Astrocyte (in vitro differentiated cells and primary cell): Measurements from ENCODE around the gene NEK9. TPM values are rescaled to one million over a fixed set of nuclear protein-coding genes. Genes with fewer than 3 reads are reported as not detected.

Source experiments
- DNase-seq: peaks from one replicate; pipeline ENCODE4 v3.0.0-alpha.2; 2010; ENCODE audit warnings: low read depth
- FAIRE-seq: peaks from 2 replicates; lab custom pipeline; 2011; peaks lifted over from hg19 to GRCh38; lab: Jason Lieb, UNC
- H2AFZ ChIP-seq: 2 replicates; pipeline ENCODE4 v1.6.0; 2012; ENCODE audit warnings: low read depth, low read length, inconsistent platforms
- H3K27ac ChIP-seq: 2 replicates; pipeline ENCODE4 v1.5.1; 2011; ENCODE audit warnings: low read depth, low read length, inconsistent platforms
- H3K27me3 ChIP-seq: 2 replicates; pipeline ENCODE4 v1.6.0; 2011; ENCODE audit warnings: low read length, inconsistent platforms; ENCODE audit not compliant: insufficient read depth
- H3K36me3 ChIP-seq: 2 replicates; pipeline ENCODE4 v1.5.1; 2011; ENCODE audit warnings: low read length, inconsistent platforms; ENCODE audit not compliant: insufficient read depth
- H3K4me1 ChIP-seq: 2 replicates; pipeline ENCODE4 v1.5.1; 2011; ENCODE audit warnings: low read length, inconsistent platforms; ENCODE audit not compliant: insufficient read depth
- H3K4me2 ChIP-seq: 2 replicates; pipeline ENCODE4 v1.6.0; 2012; ENCODE audit warnings: low read length, inconsistent platforms
- H3K4me3 ChIP-seq: 2 replicates; pipeline ENCODE4 v1.5.1; 2011; ENCODE audit warnings: low read depth, mild to moderate bottlenecking, low read length, inconsistent platforms; ENCODE audit not compliant: insufficient read depth
- H3K79me2 ChIP-seq: 2 replicates; pipeline ENCODE4 v1.6.0; 2012; ENCODE audit warnings: mild to moderate bottlenecking, low read length, inconsistent platforms; ENCODE audit not compliant: insufficient read depth
- H3K9ac ChIP-seq: 2 replicates; pipeline ENCODE4 v1.6.0; 2012; ENCODE audit warnings: mild to moderate bottlenecking, low read length, inconsistent platforms
- H3K9me3 ChIP-seq: 2 replicates; pipeline ENCODE4 v1.5.1; 2012; ENCODE audit warnings: low read depth, mild to moderate bottlenecking, low read length, inconsistent platforms; ENCODE audit not compliant: insufficient read depth
- H4K20me1 ChIP-seq: 2 replicates; pipeline ENCODE4 v1.6.0; 2012; ENCODE audit warnings: low read length, inconsistent platforms; ENCODE audit not compliant: insufficient read depth
- H3K27ac Mint-ChIP-seq: one replicate; pipeline ENCODE4 v1.8.0; 2021; ENCODE audit warnings: mild to moderate bottlenecking, mixed read lengths; ENCODE audit not compliant: unreplicated experiment
- H3K27me3 Mint-ChIP-seq: one replicate; pipeline ENCODE4 v1.8.0; 2021; ENCODE audit warnings: low read depth, mixed read lengths; ENCODE audit not compliant: unreplicated experiment
- H3K36me3 Mint-ChIP-seq: one replicate; pipeline ENCODE4 v1.8.0; 2021; ENCODE audit warnings: low read depth, mixed read lengths; ENCODE audit not compliant: unreplicated experiment
- H3K4me1 Mint-ChIP-seq: one replicate; pipeline ENCODE4 v1.8.0; 2021; ENCODE audit warnings: low read depth, mixed read lengths; ENCODE audit not compliant: unreplicated experiment
- H3K4me3 Mint-ChIP-seq: one replicate; pipeline ENCODE4 v1.8.0; 2021; ENCODE audit warnings: mild to moderate bottlenecking, moderate library complexity, mixed read lengths; ENCODE audit not compliant: unreplicated experiment
- H3K9me3 Mint-ChIP-seq: one replicate; pipeline ENCODE4 v1.8.0; 2021; ENCODE audit warnings: mild to moderate bottlenecking, mixed read lengths; ENCODE audit not compliant: unreplicated experiment
- EZH2 ChIP-seq: IDR thresholded peaks from 2 replicates; pipeline ENCODE4 v1.6.1; 2012; ENCODE audit warnings: mild to moderate bottlenecking, low read length, inconsistent platforms; ENCODE audit not compliant: insufficient read depth
- total RNA-seq: library from RNA; stranded (reverse); gene quantifications from 2 replicates; pipeline ENCODE4 v1.2.1, GENCODE V29; 2021
- TF ChIP-seq, protein P1 (sequence below): IDR thresholded peaks from 2 replicates; pipeline ENCODE4 v1.5.1; 2011; ENCODE audit warnings: low read depth, mild to moderate bottlenecking, inconsistent platforms, low read length, moderate library complexity; ENCODE audit not compliant: insufficient read depth

NEK9 gene
- total RNA-seq, 1 donor from 2014 or later = 45.2 TPM

DNA sequence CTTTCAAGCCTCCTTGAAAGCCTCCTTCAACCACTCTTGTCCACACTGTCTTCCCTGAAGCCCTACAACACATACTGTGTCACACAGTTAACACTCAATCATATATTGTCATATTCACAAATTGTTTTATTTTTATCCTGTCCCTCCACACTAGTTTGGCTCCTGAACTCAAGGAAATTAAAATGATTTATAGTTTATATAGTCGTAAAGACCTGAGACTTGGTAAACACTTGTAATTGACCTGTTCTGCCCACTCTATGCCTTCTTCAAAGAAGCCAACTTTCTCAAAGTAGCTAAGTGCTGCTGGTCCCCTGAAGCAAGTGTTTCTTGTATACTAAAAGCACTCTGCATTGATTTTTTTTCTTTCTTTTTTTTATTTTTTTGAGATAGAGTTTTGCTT is 15.6 kb upstream of the NEK9 start:
- Histone ChIP-seq H3K4me3 (no peak overlapping the region), H3K9ac (no peak overlapping the region), H4K20me1 (peaks cover 44% of the 10 kb centered on the region), H3K4me2 (no peak overlapping the region), H3K27me3 (no peaks in the 10 kb centered on the region), H3K79me2 (peaks cover 80% of the 10 kb centered on the region), H2AFZ (no peak overlapping the region), H3K27ac (no peak overlapping the region), H3K4me1 (peaks cover 3% of the 10 kb centered on the region), H3K9me3 (no peaks in the 10 kb centered on the region), H3K36me3 (peaks cover 8% of the 10 kb centered on the region)
- H3K27me3 Mint-ChIP-seq = no peaks in the 10 kb centered on the region
- H3K27ac Mint-ChIP-seq = no peak overlapping the region
- TF ChIP-seq EZH2 = no peak
- TF ChIP-seq, protein P1, sequence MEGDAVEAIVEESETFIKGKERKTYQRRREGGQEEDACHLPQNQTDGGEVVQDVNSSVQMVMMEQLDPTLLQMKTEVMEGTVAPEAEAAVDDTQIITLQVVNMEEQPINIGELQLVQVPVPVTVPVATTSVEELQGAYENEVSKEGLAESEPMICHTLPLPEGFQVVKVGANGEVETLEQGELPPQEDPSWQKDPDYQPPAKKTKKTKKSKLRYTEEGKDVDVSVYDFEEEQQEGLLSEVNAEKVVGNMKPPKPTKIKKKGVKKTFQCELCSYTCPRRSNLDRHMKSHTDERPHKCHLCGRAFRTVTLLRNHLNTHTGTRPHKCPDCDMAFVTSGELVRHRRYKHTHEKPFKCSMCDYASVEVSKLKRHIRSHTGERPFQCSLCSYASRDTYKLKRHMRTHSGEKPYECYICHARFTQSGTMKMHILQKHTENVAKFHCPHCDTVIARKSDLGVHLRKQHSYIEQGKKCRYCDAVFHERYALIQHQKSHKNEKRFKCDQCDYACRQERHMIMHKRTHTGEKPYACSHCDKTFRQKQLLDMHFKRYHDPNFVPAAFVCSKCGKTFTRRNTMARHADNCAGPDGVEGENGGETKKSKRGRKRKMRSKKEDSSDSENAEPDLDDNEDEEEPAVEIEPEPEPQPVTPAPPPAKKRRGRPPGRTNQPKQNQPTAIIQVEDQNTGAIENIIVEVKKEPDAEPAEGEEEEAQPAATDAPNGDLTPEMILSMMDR = no peak
- no peak for FAIRE-seq
- H3K9me3 Mint-ChIP-seq = no peaks in the 10 kb centered on the region
- peaks cover 29% of the 10 kb centered on the region for H3K4me1 Mint-ChIP-seq
- H3K4me3 Mint-ChIP-seq = no peak overlapping the region
- peaks cover 5% of the 10 kb centered on the region for H3K36me3 Mint-ChIP-seq
- no peak for DNase-seq

DNA sequence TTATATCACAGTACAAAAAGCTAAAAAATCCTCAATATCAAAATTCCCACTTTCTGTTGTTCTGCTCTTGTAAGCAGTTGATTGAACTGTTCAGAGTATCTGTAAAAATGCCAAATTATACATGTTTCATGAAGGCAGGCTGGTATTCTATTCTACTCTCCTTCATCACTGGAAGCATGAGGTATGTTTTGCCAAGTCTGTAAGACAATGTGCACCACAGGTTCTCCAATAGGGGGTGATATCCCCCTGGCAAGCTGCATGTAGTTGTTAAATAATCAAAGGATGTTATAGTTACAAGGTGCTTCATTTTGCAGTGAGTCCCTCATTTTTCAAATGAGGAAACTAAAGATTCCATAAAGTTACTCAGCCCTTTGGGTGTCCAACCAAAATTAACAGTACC is 15.1 kb upstream of the NEK9 start:
- peaks cover 44% of the 10 kb centered on the region for H4K20me1 ChIP-seq

DNA sequence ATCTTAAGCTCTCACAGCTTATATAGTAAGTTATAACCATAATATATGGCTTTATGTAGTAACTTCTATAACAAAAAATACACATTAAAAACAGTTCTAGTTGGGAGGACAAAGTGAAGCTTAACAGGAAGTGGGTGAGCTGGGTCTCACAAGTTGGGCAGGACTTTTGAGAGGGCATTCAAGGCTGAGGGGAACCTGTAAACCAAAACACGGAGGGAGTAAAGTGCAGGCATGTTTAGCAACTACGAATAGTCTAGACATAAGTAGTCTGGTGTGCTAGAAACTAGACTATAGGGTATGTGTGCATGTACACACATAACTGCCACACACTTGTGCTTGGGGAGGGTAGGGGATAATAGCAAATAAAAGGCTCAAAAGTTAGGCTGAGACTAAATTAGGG is 14.2 kb upstream of the NEK9 start:
- Mint-ChIP-seq H3K9me3 (no peaks in the 10 kb centered on the region), H3K4me3 (no peak overlapping the region), H3K36me3 (peaks cover 8% of the 10 kb centered on the region), H3K27me3 (no peaks in the 10 kb centered on the region), H3K27ac (peak overlapping the region; percentile 43), H3K4me1 (peaks cover 17% of the 10 kb centered on the region)
- H3K4me3 ChIP-seq = no peak overlapping the region
- peaks cover 83% of the 10 kb centered on the region for H3K79me2 ChIP-seq
- DNase-seq = no peak
- no peaks in the 10 kb centered on the region for H3K9me3 ChIP-seq
- FAIRE-seq = no peak
- no peaks in the 10 kb centered on the region for H3K27me3 ChIP-seq
- TF ChIP-seq, protein P1 = no peak
- TF ChIP-seq EZH2 = no peak
- peaks cover 51% of the 10 kb centered on the region for H4K20me1 ChIP-seq
- H3K27ac ChIP-seq = no peak overlapping the region
- H3K4me1 ChIP-seq = no peaks in the 10 kb centered on the region
- H2AFZ ChIP-seq = no peak overlapping the region
- H3K4me2 ChIP-seq = no peak overlapping the region
- H3K36me3 ChIP-seq = peaks cover 5% of the 10 kb centered on the region
- H3K9ac ChIP-seq = no peak overlapping the region

More for the DNA sequence above, 15.1 kb upstream of the NEK9 start:
- no peak overlapping the region for H3K4me2 ChIP-seq
- H3K9ac ChIP-seq = no peak overlapping the region
- FAIRE-seq (peak; percentile 26), DNase-seq (peak; percentile 26)
- Mint-ChIP-seq H3K36me3 (peaks cover 5% of the 10 kb centered on the region), H3K27me3 (no peaks in the 10 kb centered on the region), H3K4me1 (peaks cover 25% of the 10 kb centered on the region), H3K27ac (no peak overlapping the region), H3K4me3 (no peak overlapping the region), H3K9me3 (no peaks in the 10 kb centered on the region)
- H3K27ac ChIP-seq = no peak overlapping the region
- no peaks in the 10 kb centered on the region for H3K4me1 ChIP-seq
- H3K36me3 ChIP-seq = peaks cover 8% of the 10 kb centered on the region
- H3K27me3 ChIP-seq = no peaks in the 10 kb centered on the region
- H3K79me2 ChIP-seq = peaks cover 80% of the 10 kb centered on the region
- TF ChIP-seq EZH2 = no peak
- TF ChIP-seq, protein P1 = peak; percentile 54
- no peak overlapping the region for H3K4me3 ChIP-seq
- no peaks in the 10 kb centered on the region for H3K9me3 ChIP-seq
- no peak overlapping the region for H2AFZ ChIP-seq
